GM10248 (cell line): ENCODE data around the gene TNPO1.

Experiments
- CTCF ChIA-PET: fragments of 300-600 bp; sonication (Branson Sonifier 250); formaldehyde crosslinking; extraction: SDS; loops from one replicate; lab custom pipeline; 2021; ENCODE audit warnings: antibody characterized with exemption; lab: Yijun Ruan, JAX
- POLR2A ChIA-PET: fragments of 350-650 bp; sonication (Branson Sonifier 250); formaldehyde crosslinking; extraction: SDS; loops from one replicate; lab custom pipeline; 2020; ENCODE audit warnings: antibody characterized with exemption; lab: Yijun Ruan, JAX
- DNase-seq: peaks from one replicate; pipeline ENCODE4 v3.0.0; 2012; ENCODE audit errors: extremely low spot score
- CTCF ChIP-seq: IDR thresholded peaks from 2 replicates; pipeline ENCODE4 v1.5.1; 2012; ENCODE audit warnings: mild to moderate bottlenecking, low read depth; ENCODE audit errors: extremely low read depth, missing control alignments, control extremely low read depth

The TNPO1 gene

GRCh38 chr5:72847439-72847838 lies 31.0 kb downstream of the TNPO1 start:
- CTCF ChIA-PET, result interaction anchor here (1.1 kb wide), 1 partner anchor 29 kb away, joined by 3 read pairs; no protein-coding TSS in a partner anchor
- TF ChIP-seq CTCF, result no peak
- DNase-seq, result no peak
- POLR2A ChIA-PET, result no interaction called here

GRCh38 chr5:72847989-72848473 lies 31.6 kb downstream of the TNPO1 start:
- CTCF ChIA-PET, result interaction anchor here (1.5 to 1.6 kb wide), 2 partner anchors 19 to 29 kb away, joined by 4 read pairs; no protein-coding TSS in a partner anchor
- no peak for TF ChIP-seq CTCF
- POLR2A ChIA-PET, result no interaction called here
- DNase-seq, result peak; percentile 79

GRCh38 chr5:72848474-72849428 lies 32.3 kb downstream of the TNPO1 start:
- TF ChIP-seq CTCF, result no peak
- POLR2A ChIA-PET, result interaction anchor here (0.7 kb wide), 1 partner anchor 542 kb away, joined by 4 read pairs; no protein-coding TSS in a partner anchor
- CTCF ChIA-PET, result interaction anchor here (0.9 to 1.6 kb wide), 6 partner anchors 11 to 482 kb away, joined by 3 to 7 read pairs (median 4); no protein-coding TSS in a partner anchor
- peak; percentile 66 for DNase-seq

GRCh38 chr5:72849546-72849945 lies 33.1 kb downstream of the TNPO1 start:
- DNase-seq, result no peak
- POLR2A ChIA-PET, result no interaction called here
- CTCF ChIA-PET, result interaction anchor here (0.9 to 1.6 kb wide), 7 partner anchors 11 to 483 kb away, joined by 4 to 7 read pairs (median 4); no protein-coding TSS in a partner anchor
- TF ChIP-seq CTCF, result no peak

GRCh38 chr5:72850113-72850512 lies 33.7 kb downstream of the TNPO1 start:
- ChIA-PET POLR2A (no interaction called here), CTCF (interaction anchor here (1.3 to 1.5 kb wide), 3 partner anchors 11 to 32 kb away, joined by 5 to 7 read pairs (median 5); no protein-coding TSS in a partner anchor)
- DNase-seq, result no peak
- no peak for TF ChIP-seq CTCF

- no peak for TF ChIP-seq CTCF
- CTCF ChIA-PET, result interaction anchor here (1.6 kb wide), 1 partner anchor 10 kb away, joined by 3 read pairs; no protein-coding TSS in a partner anchor
- no peak for DNase-seq
- POLR2A ChIA-PET, result no interaction called here
These were observed 35.9 kb downstream of the TNPO1 start for GRCh38 chr5:72852356-72852755.
